ENCODE measurements around the gene GPR148.
"Not testable (repeated sequence)": the region's sequence is repeated elsewhere in the genome, so short reads cannot be mapped to it uniquely, and the experiment has no call there.

- not testable (repeated sequence) for TF ChIP-seq CTCF (IDR thresholded peaks at IDR 0.05; ENCODE audit: insufficient read depth, low read length); GABPA (IDR thresholded peaks at IDR 0.05; ENCODE audit: low read depth); REST (IDR thresholded peaks at IDR 0.05; ENCODE audit: insufficient replicate concordance, low read depth)
These were observed 25.6 kb upstream of the GPR148 start for GRCh38 chr2:130703250-130703649.

All from HL-60 (cell line).